ENCODE measurements around the gene RIPPLY1.

RIPPLY1 gene

GRCh38 chrX:106932492-106932923 lies 29.4 kb upstream of the RIPPLY1 start:
- no peak for ATAC-seq
- TF ChIP-seq ISL1 (CRISPR knock-in tag; IDR thresholded peaks at IDR 0.05) (no peak), ESRRG (CRISPR knock-in tag; IDR thresholded peaks at IDR 0.05) (no peak), RARB (CRISPR knock-in tag; IDR thresholded peaks at IDR 0.05) (no peak), GLIS3 (CRISPR knock-in tag; IDR thresholded peaks at IDR 0.05) (no peak), CREB5 (CRISPR knock-in tag; IDR thresholded peaks at IDR 0.05; ENCODE audit: low read depth) (no peak), TCF4 (CRISPR knock-in tag; IDR thresholded peaks at IDR 0.05; ENCODE audit: borderline replicate concordance) (no peak), ZFP30 (CRISPR knock-in tag; IDR thresholded peaks at IDR 0.05) (no peak), CSRNP3 (CRISPR knock-in tag; IDR thresholded peaks at IDR 0.05) (no peak), TSHZ2 (CRISPR knock-in tag; IDR thresholded peaks at IDR 0.05) (no peak), ZNF70 (CRISPR knock-in tag; IDR thresholded peaks at IDR 0.05) (no peak), BACH2 (CRISPR knock-in tag; IDR thresholded peaks at IDR 0.05; ENCODE audit: borderline replicate concordance) (no peak), SNAI2 (CRISPR knock-in tag; IDR thresholded peaks at IDR 0.05) (no peak), ZC3H10 (CRISPR knock-in tag; IDR thresholded peaks at IDR 0.05) (no peak)

GRCh38 chrX:106931831-106932491 lies 28.8 kb upstream of the RIPPLY1 start:
- TF ChIP-seq SNAI2 (CRISPR knock-in tag; IDR thresholded peaks at IDR 0.05), result no peak
- TF ChIP-seq TOX (CRISPR knock-in tag; IDR thresholded peaks at IDR 0.05; ENCODE audit: borderline replicate concordance), result no peak
- TF ChIP-seq RARB (CRISPR knock-in tag; IDR thresholded peaks at IDR 0.05), result no peak
- TF ChIP-seq TCF4 (CRISPR knock-in tag; IDR thresholded peaks at IDR 0.05; ENCODE audit: borderline replicate concordance), result no peak
- no peak for TF ChIP-seq CSDC2 (CRISPR knock-in tag; IDR thresholded peaks at IDR 0.05)
- TF ChIP-seq PATZ1 (CRISPR knock-in tag; IDR thresholded peaks at IDR 0.05; ENCODE audit: borderline replicate concordance), result no peak
- no peak for TF ChIP-seq PPARA (CRISPR knock-in tag; IDR thresholded peaks at IDR 0.05; ENCODE audit: borderline replicate concordance)
- TF ChIP-seq TSHZ2 (CRISPR knock-in tag; IDR thresholded peaks at IDR 0.05), result no peak
- TF ChIP-seq ESRRG (CRISPR knock-in tag; IDR thresholded peaks at IDR 0.05), result no peak
- TF ChIP-seq GLIS3 (CRISPR knock-in tag; IDR thresholded peaks at IDR 0.05), result no peak
- TF ChIP-seq CSRNP3 (CRISPR knock-in tag; IDR thresholded peaks at IDR 0.05), result no peak
- TF ChIP-seq OSR1 (CRISPR knock-in tag; IDR thresholded peaks at IDR 0.05), result no peak
- no peak for TF ChIP-seq ZFP30 (CRISPR knock-in tag; IDR thresholded peaks at IDR 0.05)
- no peak for TF ChIP-seq ZNF8 (CRISPR knock-in tag; IDR thresholded peaks at IDR 0.05)
- peak; percentile 39; the same call in 1 of the 3 replicates for ATAC-seq
